Retinal pigment epithelial cell (primary cell): ENCODE data around the gene TRAPPC3.
A peak's percentile ranks its signal among the peaks of the same experiment; 100 is the strongest.

Experiments
- DNase-seq: peaks from one replicate; pipeline ENCODE4 v3.0.0-alpha.2; 2010; ENCODE audit warnings: low read depth
- H3K4me3 ChIP-seq: 2 replicates; pipeline ENCODE4 v1.5.1; 2011; ENCODE audit warnings: mild to moderate bottlenecking, low read length, control low read depth, moderate library complexity
- TF ChIP-seq, protein P1 (sequence below): conservative IDR thresholded peaks from 2 replicates; pipeline ENCODE4 v1.5.1; 2011; ENCODE audit warnings: low read depth, low read length, control low read depth, inconsistent platforms

The TRAPPC3 gene

DNA sequence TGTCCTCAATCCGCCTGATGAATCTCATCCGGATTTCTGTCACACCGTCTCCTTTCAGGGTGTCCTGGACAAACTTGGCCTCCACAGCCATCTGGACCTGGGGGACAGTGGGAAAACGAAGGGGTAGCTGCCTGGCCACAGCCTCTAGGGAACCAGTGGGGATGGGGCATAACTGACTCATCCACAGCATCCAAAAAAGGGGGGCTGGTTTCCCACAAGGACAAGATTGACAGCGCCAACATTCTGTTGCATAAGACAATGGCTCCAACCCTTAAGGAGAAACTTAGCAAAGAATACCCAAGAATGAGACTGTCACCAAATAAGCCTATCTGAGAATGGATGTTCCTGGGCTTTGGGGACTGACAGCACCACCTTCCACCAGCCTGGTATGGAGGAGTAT, 12.1 kb downstream of the TRAPPC3 start:
- H3K4me3 ChIP-seq: no peak overlapping the region
- TF ChIP-seq, protein P1, sequence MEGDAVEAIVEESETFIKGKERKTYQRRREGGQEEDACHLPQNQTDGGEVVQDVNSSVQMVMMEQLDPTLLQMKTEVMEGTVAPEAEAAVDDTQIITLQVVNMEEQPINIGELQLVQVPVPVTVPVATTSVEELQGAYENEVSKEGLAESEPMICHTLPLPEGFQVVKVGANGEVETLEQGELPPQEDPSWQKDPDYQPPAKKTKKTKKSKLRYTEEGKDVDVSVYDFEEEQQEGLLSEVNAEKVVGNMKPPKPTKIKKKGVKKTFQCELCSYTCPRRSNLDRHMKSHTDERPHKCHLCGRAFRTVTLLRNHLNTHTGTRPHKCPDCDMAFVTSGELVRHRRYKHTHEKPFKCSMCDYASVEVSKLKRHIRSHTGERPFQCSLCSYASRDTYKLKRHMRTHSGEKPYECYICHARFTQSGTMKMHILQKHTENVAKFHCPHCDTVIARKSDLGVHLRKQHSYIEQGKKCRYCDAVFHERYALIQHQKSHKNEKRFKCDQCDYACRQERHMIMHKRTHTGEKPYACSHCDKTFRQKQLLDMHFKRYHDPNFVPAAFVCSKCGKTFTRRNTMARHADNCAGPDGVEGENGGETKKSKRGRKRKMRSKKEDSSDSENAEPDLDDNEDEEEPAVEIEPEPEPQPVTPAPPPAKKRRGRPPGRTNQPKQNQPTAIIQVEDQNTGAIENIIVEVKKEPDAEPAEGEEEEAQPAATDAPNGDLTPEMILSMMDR: no peak
- DNase-seq: no peak

DNA sequence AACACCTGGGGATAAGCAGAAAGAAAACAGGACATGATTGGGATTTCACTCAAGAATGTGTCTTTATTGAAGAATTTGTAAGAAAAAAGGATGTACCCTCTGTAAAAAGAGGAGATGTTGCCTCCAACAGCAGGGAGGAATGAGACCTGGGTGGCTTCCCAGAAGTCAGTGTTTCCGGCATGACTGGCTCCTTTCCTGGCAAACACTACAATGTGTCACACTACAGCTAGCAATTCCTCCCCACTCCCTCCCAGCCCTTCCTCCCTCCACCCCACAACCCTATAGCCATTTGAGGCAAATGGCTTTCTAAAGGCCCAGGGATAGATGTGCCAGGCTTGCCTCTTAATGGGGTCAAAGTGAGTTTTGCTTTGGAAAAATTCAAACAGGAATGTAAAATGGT, 12.8 kb downstream of the TRAPPC3 start:
- DNase-seq: no peak
- TF ChIP-seq, protein P1: no peak
- no peak overlapping the region for H3K4me3 ChIP-seq

DNA sequence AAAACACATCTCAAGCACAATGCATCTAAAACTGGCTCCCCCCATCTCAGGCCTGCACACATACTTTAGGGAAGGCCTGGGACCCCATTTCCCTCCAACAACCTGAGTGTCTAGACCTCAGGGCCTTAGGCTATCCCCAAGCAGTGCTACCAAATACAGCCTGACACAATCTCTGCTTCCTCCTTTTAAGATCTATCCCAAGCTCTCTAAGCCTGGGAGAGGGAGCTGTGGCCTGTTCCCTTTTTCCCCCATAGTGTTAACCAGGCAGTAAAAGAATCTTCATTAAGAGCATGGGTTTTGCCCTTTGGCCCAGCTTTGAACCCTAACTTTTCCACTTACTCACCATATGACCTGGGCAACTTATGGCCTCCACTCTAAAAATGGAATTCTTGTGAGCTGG, 13.5 kb downstream of the TRAPPC3 start:
- DNase-seq: no peak
- TF ChIP-seq, protein P1: no peak
- H3K4me3 ChIP-seq: no peak overlapping the region

DNA sequence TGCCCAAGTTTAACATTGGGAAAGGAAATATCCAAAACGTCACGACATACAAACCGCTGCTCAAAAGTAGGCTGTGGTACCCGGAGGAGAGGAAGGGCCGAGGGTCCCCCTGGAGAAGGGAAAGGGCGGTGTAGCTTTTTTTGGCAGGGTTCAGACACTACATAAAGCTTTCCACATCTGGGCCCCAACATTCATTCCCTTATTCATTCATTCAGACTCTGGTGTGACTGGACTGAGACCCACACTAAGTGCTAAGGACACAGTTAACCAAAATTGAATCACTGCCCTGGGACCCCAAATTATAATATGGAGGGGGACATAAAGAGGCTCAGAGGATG, 14.0 kb downstream of the TRAPPC3 start:
- no peak for DNase-seq
- H3K4me3 ChIP-seq: no peak overlapping the region
- TF ChIP-seq, protein P1: no peak

DNA sequence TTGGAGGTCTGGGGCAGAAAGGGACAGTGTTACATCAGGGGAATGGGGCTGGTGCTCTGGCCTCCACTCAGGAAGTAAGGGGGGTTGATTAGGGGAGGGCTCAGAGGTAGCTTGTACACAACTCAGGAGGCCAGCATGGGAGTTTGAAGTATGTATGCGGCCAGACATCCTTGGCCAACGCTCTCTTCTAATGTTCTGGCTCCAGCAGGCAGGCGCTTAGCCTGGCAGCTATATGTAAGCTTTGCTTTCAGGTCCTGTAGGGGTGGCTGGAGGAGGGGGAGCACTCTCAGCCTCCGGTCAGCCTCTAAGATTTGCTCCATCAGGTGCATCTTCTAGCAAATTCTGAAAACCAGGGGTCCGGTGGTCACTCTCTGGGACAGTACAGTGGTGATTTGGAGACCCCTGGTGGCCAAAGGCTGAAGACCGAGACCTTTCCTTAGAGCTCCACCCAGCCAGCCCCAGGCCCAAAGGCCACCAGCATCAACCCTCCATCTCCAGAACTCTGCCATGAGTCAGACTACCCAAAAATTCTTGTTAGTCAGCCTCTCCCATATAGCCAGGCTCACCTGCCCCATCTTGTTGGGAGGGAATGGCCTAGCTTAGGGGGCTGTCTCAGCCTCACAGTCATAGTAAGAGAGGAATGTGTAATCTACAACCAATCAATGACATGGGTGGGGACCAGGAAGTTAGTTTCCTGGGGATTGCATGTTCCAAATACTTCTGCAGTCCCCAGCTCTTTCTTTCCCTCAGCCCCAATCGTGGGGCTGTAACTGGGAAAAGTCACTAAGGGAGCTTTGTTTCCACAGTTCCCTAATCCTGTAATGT, 14.6 kb downstream of the TRAPPC3 start:
- DNase-seq: no peak
- TF ChIP-seq, protein P1: peak; percentile 80
- H3K4me3 ChIP-seq: no peak overlapping the region

DNA sequence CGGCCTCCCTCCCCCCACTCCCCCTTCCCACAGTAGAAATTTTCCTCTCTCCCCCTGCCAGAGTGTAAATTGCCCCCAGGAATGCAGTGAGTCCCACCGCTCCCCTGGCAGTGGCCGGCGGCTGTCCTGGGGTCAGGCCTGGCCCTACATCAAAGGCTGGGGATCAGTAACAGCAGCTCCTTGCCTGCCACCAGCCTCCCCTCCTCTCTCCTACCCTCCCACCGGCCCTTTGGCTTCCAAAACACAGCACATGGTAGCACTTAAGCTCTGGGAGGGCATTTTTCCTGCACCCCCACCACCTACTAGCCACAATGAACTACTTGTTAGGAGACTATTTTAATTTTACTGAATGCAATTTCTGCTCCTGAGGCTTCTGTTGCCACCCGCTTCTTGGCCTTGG, 15.3 kb downstream of the TRAPPC3 start:
- TF ChIP-seq, protein P1: no peak
- no peak overlapping the region for H3K4me3 ChIP-seq
- DNase-seq: no peak

DNA sequence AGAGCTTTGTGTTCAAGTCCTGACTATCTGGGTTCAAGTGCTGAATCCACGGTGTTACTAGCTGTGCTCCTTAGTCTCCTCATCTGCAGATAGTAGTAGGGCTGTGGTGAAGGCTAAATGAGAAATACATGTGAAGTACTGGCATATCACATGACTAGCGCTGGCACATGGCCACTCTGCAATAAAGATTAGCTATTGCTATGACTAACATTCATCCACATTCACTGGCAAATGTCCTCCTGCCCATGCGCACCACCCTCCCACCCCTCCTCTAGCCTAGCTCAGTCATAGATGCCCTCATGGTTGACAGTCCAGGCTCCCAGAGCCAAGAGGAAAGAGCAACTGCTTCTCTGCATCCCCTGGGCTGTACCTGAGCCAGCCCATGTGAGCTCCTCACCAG, 15.8 kb downstream of the TRAPPC3 start:
- H3K4me3 ChIP-seq: no peak overlapping the region
- peak; percentile 89 for DNase-seq
- TF ChIP-seq, protein P1: no peak
